Activated naive CD8-positive, alpha-beta T cell treated with anti-CD3 and anti-CD28 coated beads for 36 hours (primary cell): ENCODE data around the gene VAX1. TPM values are rescaled to one million over a fixed set of nuclear protein-coding genes. Genes with fewer than 3 reads are reported as not detected.
A peak's percentile ranks its signal among the peaks of the same experiment; 100 is the strongest.
"Not testable (repeated sequence)": the region's sequence is repeated elsewhere in the genome, so short reads cannot be mapped to it uniquely, and the experiment has no call there.

ENCODE experiments used
- DNase-seq: peaks from one replicate; pipeline ENCODE4 v3.0.0; 2021
- H3K27ac Mint-ChIP-seq: one replicate; pipeline ENCODE4 v1.8.0; 2022; ENCODE audit warnings: mild to moderate bottlenecking, moderate library complexity, mixed read lengths
- H3K27me3 Mint-ChIP-seq: one replicate; pipeline ENCODE4 v1.8.0; 2022; ENCODE audit warnings: mild to moderate bottlenecking, mixed read lengths
- H3K36me3 Mint-ChIP-seq: one replicate; pipeline ENCODE4 v1.8.0; 2021; ENCODE audit warnings: mild to moderate bottlenecking, mixed read lengths
- H3K4me1 Mint-ChIP-seq: one replicate; pipeline ENCODE4 v1.8.0; 2021; ENCODE audit warnings: mixed read lengths
- H3K4me3 Mint-ChIP-seq: one replicate; pipeline ENCODE4 v1.8.0; 2022; ENCODE audit warnings: mild to moderate bottlenecking, moderate library complexity, mixed read lengths
- H3K9me3 Mint-ChIP-seq: one replicate; pipeline ENCODE4 v1.8.0; 2022; ENCODE audit warnings: mixed read lengths
- total RNA-seq, 2 experiments: library from RNA; stranded (reverse); gene quantifications; one replicate each; pipeline ENCODE4 v1.2.3, GENCODE V29; 2021

Gene VAX1
- total RNA-seq, 2 experiments from 2014 or later: not detected

DNA sequence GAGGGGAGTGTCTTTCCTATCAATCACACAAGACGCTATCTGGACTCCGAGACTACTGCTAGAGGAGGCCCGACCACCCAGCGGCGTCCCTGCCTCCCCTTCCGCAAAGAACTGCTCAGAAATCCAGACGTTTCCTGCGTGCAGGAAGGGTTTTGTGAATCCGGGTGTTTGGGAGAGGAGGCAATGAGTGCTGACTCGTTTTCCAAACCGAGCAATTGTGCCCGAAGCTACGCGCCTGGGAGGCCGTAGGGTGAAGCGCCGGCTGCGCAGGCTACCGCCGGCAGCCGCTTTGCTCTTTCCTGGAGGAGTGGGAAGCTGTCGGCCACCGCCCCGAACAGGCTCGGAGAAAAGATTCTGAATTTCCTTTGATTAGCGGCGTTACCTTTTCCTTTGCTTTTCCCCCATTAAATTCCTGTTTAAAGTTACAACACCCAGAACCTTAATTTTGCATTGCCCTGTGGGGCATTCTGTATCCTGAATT lies 5.3 kb downstream of the VAX1 start:
- Mint-ChIP-seq H3K36me3 (no peaks in the 10 kb centered on the region), H3K4me3 (no peak overlapping the region), H3K4me1 (peaks cover 26% of the 10 kb centered on the region), H3K27me3 (peaks cover 85% of the 10 kb centered on the region), H3K9me3 (no peaks in the 10 kb centered on the region), H3K27ac (no peak overlapping the region)
- DNase-seq: no peak

DNA sequence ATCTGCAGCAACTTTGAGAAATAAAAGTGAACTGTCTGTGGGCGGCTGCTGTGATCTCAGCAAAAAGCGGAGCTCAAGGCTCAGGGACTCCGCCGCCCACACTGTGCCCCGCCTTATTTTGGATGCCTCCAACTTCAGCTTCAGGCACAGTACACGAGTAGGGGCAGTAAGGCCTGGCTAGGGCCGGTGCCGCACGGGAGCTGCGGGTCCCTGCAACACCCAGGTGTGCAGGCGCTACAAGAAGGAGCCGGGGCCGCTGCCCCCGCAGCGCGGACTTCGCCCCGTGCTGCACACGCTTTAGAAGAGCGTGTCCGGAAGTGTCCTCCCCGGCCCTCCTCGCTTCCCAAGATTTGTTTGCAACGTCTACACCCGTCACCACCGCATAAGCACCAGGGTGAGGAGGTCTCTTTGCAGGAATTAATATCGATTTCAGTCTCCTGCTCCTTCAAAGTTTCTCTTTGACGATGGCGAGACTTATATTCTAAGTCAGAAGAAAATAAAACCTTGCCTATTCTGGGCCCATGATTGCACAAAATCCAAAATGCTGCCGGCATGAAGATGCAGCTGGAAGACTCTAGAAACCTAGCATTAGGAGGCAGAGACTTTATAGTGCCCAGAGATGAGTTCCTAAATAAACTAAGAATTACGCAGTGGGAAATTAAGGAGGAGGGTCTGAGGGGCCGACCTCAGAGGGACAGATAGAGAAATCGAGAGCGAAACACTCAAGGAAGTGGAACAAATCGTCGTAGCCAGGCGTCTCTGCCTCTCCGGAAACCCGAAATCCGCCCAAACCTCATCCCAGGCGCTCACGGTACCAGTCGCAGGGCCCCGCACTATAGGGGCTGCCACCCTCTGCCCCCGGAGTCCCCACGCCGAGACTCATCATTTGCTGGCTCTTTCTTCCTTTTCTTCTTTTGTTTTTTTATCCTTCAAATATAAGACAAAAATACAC lies 6.4 kb downstream of the VAX1 start:
- H3K9me3 Mint-ChIP-seq: no peaks in the 10 kb centered on the region
- no peak for DNase-seq
- no peak overlapping the region for H3K4me3 Mint-ChIP-seq
- no peaks in the 10 kb centered on the region for H3K36me3 Mint-ChIP-seq
- H3K27me3 Mint-ChIP-seq: peaks cover 89% of the 10 kb centered on the region
- peaks cover 26% of the 10 kb centered on the region for H3K4me1 Mint-ChIP-seq
- no peak overlapping the region for H3K27ac Mint-ChIP-seq

DNA sequence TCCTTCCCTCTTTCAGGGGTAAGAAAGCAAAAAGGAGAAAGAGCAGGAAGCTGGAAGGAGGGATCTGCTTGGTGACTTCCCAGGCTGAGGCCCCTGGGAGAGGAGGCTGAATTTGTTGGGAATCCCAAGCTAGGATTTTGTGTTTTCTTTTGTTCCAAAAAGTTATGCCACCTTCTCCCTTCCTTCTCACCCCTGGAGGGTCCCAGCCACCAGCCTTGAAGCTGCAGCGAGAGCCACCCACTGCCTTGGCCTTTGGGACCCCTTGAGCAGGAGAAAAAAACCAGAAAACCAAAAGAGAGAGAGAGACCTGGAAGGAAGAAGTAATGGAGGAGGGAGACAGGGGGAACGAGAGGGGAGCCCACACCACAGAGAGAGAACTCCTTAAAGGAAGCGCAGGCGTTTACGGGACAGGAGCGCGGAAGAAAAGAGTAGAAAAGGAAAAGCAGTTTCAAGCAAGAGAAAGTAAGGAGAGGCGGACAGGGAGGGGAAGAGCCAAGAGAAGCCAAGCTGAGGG lies 7.2 kb downstream of the VAX1 start:
- H3K36me3 Mint-ChIP-seq: no peaks in the 10 kb centered on the region
- H3K4me3 Mint-ChIP-seq: peak overlapping the region; percentile 16
- peaks cover 83% of the 10 kb centered on the region for H3K27me3 Mint-ChIP-seq
- no peak overlapping the region for H3K27ac Mint-ChIP-seq
- no peaks in the 10 kb centered on the region for H3K9me3 Mint-ChIP-seq
- peaks cover 26% of the 10 kb centered on the region for H3K4me1 Mint-ChIP-seq
- DNase-seq: no peak

DNA sequence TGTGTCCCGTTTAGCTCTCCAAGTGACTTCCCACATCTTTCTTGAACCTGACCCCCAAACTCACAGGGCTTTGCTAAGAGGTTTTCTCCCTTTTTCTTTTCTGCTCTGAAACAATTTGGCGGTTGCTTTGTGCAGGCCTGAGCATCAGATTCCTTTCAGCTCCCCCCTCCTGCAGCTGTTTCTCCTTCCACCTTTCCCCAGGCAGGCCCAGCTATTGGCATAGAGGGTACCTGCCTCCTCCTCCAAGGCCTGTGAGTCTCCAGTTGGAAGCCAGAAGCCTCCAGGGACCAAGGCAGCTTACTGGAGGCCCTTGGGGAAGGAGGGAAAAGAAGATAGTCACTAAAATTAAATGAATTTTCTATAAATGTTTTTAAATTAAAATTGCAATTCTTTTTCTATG lies 7.7 kb downstream of the VAX1 start:
- DNase-seq: no peak
- Mint-ChIP-seq H3K4me3 (no peak overlapping the region), H3K27me3 (peaks cover 81% of the 10 kb centered on the region), H3K27ac (no peak overlapping the region), H3K36me3 (no peaks in the 10 kb centered on the region), H3K4me1 (peaks cover 26% of the 10 kb centered on the region), H3K9me3 (no peaks in the 10 kb centered on the region)

DNA sequence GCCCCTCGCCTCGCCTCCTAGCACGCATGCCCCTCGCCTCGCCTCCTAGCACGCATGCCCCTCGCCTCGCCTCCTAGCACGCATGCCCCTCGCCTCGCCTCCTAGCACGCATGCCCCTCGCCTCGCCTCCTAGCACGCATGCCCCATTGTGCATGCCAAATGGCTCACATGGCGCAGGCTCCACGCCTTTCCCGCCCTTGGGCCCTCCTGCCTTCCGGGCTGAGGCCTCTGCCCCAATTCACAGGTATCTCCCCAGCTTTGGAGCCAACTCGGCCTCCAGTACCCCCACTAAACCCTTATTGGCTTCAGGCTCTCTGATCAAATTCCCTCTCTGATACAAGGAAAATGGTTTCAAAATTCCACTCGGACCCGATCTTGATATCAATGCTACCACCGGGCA lies 11.4 kb downstream of the VAX1 start:
- not testable (repeated sequence) for DNase-seq, H3K36me3 Mint-ChIP-seq, H3K9me3 Mint-ChIP-seq, H3K4me1 Mint-ChIP-seq, H3K27ac Mint-ChIP-seq, H3K4me3 Mint-ChIP-seq
- H3K27me3 Mint-ChIP-seq: peaks cover 56% of the 10 kb centered on the region

DNA sequence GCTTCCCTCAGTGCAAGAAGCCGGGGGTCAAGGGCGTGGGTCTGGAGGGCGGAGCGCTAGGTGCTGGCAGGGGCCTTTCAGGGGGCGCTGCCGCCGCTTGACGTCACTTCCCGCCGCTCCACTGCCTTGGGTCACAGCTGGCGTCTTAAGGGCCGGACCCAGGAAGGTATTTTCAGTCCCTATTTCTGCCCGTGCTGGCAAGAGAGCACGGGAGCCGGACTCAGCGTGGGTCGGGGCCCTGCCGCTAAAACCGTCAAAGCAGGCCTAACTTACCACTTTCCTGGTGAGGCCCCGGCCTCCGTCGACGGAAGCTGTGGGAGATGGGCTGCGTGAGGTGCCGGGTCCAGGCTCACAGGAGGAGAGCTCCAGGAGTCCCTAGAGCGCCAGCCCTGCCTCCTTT lies 12.0 kb downstream of the VAX1 start:
- no peaks in the 10 kb centered on the region for H3K9me3 Mint-ChIP-seq
- H3K4me3 Mint-ChIP-seq: no peak overlapping the region
- no peak for DNase-seq
- H3K36me3 Mint-ChIP-seq: no peaks in the 10 kb centered on the region
- peaks cover 50% of the 10 kb centered on the region for H3K27me3 Mint-ChIP-seq
- peaks cover 2% of the 10 kb centered on the region for H3K4me1 Mint-ChIP-seq
- H3K27ac Mint-ChIP-seq: no peak overlapping the region

DNA sequence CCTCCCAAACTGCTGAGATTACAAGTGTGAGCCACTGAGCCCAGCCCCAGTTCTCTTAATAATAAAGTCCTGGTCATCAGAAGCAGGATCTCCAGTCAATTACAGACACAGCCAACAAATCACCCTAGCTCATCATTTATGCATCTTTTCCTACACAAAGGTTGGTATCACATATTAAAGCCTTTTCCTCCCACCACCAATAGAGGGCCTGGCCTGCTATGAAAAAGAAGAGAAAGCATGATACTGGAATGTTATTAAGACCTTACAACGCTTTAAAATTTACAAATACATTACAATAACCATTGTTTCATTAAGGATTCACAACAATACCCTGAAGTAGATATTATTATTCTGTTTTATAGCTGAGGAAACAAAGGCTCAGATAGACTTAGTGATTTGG lies 25.9 kb downstream of the VAX1 start:
- no peak for DNase-seq
- Mint-ChIP-seq H3K27ac (no peak overlapping the region), H3K9me3 (no peaks in the 10 kb centered on the region), H3K36me3 (no peaks in the 10 kb centered on the region), H3K4me3 (no peak overlapping the region), H3K4me1 (no peaks in the 10 kb centered on the region), H3K27me3 (peaks cover 38% of the 10 kb centered on the region)

DNA sequence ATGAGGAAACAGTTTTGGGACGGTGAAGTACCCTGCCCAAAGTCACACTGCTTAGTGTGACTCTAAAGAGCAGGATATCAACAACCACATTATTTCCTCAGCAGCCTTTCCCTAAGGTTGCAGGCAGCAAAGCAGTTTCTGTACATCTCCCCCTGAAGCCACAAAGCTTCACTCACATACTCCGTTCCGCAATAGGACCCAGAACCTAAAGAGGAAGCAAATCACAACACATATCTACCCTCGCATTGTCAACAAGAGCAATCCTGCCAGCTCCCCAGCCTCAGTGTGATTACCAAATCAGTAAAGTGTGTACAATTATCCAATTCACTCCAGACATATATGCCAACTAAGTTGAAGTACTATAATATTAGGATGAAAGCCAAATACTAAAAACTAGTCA lies 30.8 kb downstream of the VAX1 start:
- no peak for DNase-seq
- no peaks in the 10 kb centered on the region for H3K9me3 Mint-ChIP-seq
- no peak overlapping the region for H3K27ac Mint-ChIP-seq
- no peaks in the 10 kb centered on the region for H3K4me1 Mint-ChIP-seq
- peaks cover 26% of the 10 kb centered on the region for H3K27me3 Mint-ChIP-seq
- H3K36me3 Mint-ChIP-seq: no peaks in the 10 kb centered on the region
- no peak overlapping the region for H3K4me3 Mint-ChIP-seq

DNA sequence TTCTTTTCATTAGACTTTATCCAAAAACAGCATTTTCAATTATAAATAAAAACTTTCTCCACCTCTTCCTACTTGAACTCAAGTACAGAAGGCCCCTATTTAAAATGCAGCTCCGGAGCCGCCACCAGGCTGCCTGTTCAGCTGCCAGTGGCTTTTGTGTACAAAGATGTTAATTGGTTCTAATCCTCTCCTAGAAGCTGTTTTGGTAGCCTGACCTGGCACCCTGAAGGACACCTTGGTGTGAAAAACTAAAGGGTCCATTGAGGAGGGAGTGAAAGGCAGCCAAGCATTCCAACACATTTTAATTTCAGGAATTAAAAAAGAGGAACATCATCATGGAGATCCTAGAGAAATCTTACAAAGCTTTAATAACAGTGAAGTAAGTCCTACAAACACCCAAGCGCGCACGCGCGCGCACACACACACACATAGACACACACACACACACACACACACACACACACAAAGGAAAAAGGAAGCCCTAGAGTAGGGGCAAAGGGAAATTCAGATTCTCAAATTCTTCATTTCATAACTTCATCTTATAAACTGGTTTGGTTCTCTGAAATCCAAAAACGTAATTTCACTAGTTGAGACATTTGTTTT lies 41.4 kb downstream of the VAX1 start:
- no peaks in the 10 kb centered on the region for H3K4me1 Mint-ChIP-seq
- H3K27ac Mint-ChIP-seq: no peak overlapping the region
- no peaks in the 10 kb centered on the region for H3K36me3 Mint-ChIP-seq
- DNase-seq: no peak
- H3K27me3 Mint-ChIP-seq: peaks cover 16% of the 10 kb centered on the region
- H3K4me3 Mint-ChIP-seq: no peak overlapping the region
- no peaks in the 10 kb centered on the region for H3K9me3 Mint-ChIP-seq

DNA sequence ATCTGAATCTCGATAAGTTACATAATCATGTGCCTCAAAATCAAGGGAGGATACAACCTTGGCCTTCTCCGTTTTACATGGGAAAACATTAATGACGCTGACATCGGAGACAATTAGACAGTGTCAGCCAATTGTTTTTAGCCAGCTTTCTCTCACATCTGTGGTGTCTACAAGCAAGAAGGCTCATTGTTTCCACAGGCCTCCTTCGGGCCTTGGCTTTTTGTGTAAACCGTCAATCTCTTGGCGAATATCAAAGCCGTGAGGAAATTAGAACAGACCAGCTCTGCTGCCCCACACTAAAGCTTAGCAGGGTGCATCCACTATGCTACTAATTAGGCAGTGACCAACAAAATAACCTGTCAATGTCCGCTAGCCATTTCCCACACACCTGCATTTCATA lies 43.2 kb downstream of the VAX1 start:
- Mint-ChIP-seq H3K27me3 (peaks cover 23% of the 10 kb centered on the region), H3K4me3 (no peak overlapping the region), H3K36me3 (no peaks in the 10 kb centered on the region), H3K4me1 (no peaks in the 10 kb centered on the region), H3K9me3 (no peaks in the 10 kb centered on the region), H3K27ac (no peak overlapping the region)
- no peak for DNase-seq

DNA sequence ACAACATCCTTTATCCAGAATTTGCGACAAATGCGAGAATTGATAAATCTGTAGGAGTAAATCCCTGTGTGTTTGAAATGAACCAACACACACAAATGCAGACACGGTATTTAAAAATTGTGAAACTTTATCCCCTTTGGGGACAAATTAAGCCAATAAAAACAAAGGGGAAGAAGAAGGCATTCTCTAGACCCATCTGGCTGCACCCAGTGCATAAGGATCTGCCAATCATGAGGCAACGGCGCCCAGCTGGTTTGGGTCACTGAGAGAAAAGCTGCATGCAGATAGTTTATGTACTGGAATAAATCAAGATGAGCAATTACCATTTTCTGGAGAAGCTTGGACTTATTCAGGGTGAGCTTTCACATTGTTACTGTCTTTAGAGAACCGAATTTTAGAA lies 45.7 kb downstream of the VAX1 start:
- no peaks in the 10 kb centered on the region for H3K36me3 Mint-ChIP-seq
- no peak for DNase-seq
- no peak overlapping the region for H3K4me3 Mint-ChIP-seq
- H3K27ac Mint-ChIP-seq: no peak overlapping the region
- peaks cover 30% of the 10 kb centered on the region for H3K27me3 Mint-ChIP-seq
- no peaks in the 10 kb centered on the region for H3K4me1 Mint-ChIP-seq
- no peaks in the 10 kb centered on the region for H3K9me3 Mint-ChIP-seq

DNA sequence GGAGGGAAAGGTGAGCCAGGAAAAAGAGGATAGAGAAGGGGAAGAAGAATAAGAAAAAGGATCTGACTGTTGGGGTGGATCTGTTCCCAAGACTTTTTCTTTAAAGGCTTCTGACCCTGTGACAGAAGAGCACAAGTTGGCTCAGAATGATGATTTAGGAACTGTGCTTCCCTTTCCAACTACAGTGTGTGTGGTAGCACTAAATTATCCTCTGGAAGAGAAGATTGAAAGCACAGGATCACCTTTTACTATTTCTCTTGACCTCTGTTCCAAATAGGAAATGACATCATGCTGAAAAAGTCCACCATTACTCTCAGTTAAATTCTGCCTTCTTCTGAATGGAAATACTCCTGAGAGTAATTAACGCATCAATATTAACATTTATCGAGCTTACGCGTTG lies 47.2 kb downstream of the VAX1 start:
- no peak overlapping the region for H3K27ac Mint-ChIP-seq
- no peaks in the 10 kb centered on the region for H3K4me1 Mint-ChIP-seq
- no peaks in the 10 kb centered on the region for H3K9me3 Mint-ChIP-seq
- peaks cover 40% of the 10 kb centered on the region for H3K27me3 Mint-ChIP-seq
- H3K36me3 Mint-ChIP-seq: no peaks in the 10 kb centered on the region
- H3K4me3 Mint-ChIP-seq: no peak overlapping the region
- no peak for DNase-seq

DNA sequence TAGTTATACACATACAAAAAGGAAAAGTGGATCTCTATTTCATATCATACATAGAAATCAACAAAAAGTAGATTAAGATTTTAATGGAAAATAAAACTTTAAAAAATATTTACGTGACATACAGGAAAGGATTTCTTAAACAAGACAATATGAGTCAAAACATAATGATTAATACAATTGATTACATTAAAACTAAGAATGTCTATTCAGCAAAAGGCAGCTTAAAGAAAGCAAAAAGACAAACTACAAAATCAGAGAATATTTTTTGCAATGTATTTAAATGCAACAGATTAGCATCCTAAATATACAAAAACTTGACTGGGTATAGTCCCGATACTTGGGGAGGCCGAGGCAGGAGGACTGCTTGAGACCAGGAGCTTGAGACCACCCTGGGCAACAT lies 50.5 kb downstream of the VAX1 start:
- no peak for DNase-seq
- H3K9me3 Mint-ChIP-seq: no peaks in the 10 kb centered on the region
- no peaks in the 10 kb centered on the region for H3K36me3 Mint-ChIP-seq
- H3K27ac Mint-ChIP-seq: no peak overlapping the region
- H3K27me3 Mint-ChIP-seq: peaks cover 41% of the 10 kb centered on the region
- H3K4me1 Mint-ChIP-seq: no peaks in the 10 kb centered on the region
- no peak overlapping the region for H3K4me3 Mint-ChIP-seq

DNA sequence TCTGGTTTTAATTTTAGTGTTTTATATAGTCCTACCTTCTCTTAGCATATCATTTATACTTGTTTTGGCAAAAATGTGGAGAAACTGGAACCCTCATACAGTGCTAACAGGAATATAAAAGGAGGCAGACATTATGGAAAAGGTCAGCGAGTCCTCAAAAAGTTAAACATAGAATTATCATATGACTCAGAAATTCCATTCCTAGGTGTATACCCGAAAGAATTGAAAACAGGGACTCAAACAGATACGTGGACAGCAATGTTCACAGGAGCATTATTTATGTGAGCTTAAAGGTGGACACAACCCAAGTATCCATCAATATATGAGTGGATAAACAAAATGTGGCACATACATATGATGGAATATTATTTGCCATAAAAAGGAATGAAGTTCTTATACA lies 51.5 kb downstream of the VAX1 start:
- Mint-ChIP-seq H3K4me1 (no peaks in the 10 kb centered on the region), H3K27me3 (peaks cover 37% of the 10 kb centered on the region)

DNA sequence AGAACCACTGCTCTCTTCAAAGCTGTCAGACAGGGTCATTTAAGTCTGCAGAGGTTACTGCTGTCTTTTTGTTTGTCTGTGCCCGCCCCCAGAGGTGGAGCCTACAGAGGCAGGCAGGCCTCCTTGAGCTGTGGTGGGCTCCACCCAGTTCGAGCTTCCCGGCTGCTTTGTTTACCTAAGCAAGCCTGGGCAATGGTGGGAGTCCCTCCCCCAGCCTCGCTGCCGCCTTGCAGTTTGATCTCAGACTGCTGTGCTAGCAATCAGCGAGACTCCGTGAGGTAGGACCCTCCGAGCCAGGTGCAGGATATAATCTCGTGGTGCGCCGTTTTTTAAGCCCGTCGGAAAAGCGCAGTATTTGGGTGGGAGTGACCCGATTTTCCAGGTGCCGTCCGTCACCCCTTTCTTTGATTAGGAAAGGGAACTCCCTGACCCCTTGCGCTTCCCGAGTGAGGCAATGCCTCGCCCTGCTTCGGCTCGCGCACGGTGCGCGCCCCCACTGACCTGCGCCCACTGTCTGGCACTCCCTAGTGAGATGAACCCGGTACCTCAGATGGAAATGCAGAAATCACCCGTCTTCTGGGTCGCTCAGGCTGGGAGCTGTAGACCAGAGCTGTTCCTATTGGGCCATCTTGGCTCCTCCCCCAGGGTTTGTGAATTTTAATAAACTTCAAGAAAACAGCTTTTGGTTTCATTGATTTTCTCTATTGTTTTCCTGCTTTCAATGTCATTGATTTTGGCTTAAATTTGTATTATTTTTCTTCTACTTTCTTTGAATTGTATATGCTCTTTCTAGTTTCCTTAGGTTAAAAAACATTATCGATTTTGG lies 53.4 kb downstream of the VAX1 start:
- H3K36me3 Mint-ChIP-seq, H3K4me3 Mint-ChIP-seq, H3K4me1 Mint-ChIP-seq, H3K9me3 Mint-ChIP-seq, H3K27ac Mint-ChIP-seq, DNase-seq: not testable (repeated sequence)
- peaks cover 27% of the 10 kb centered on the region for H3K27me3 Mint-ChIP-seq

More for the DNA sequence above, 51.5 kb downstream of the VAX1 start:
- Mint-ChIP-seq H3K4me3 (no peak overlapping the region), H3K36me3 (no peaks in the 10 kb centered on the region), H3K9me3 (no peaks in the 10 kb centered on the region), H3K27ac (no peak overlapping the region)
- DNase-seq: no peak
